Left kidney (tissue), 8 donors: ENCODE measurements around the gene CNTNAP2. TPM values are rescaled to one million over a fixed set of nuclear protein-coding genes. Genes with fewer than 3 reads are reported as not detected.
A peak's percentile ranks its signal among the peaks of the same experiment; 100 is the strongest.

Experiments
- DNase-seq: peaks from one replicate; pipeline ENCODE4 v3.0.0-alpha.2; 2013
- long read RNA-seq, 8 donors: transcript quantifications; one replicate each; lab custom pipeline, GENCODE V29; 2026
- polyA plus RNA-seq: library from polyadenylated mRNA; unstranded; fragments of 120-200 nt; gene quantifications from one replicate; pipeline ENCODE4 v1.2.1, GENCODE V29; 2013; ENCODE audit not compliant: insufficient read length

The CNTNAP2 gene
- polyA plus RNA-seq = 26.4 TPM
- long read RNA-seq, donor 1, full-length matches to known transcripts = 1 of 1 reads
- long read RNA-seq, donor 1, partial matches to known transcripts = 0 of 1 reads
- long read RNA-seq, donor 1, other reads (novel, unspliced or antisense) = 0 of 1 reads
- long read RNA-seq, donor 2, full-length matches to known transcripts = 1 of 1 reads
- long read RNA-seq, donor 2, partial matches to known transcripts = 0 of 1 reads
- long read RNA-seq, donor 2, other reads (novel, unspliced or antisense) = 0 of 1 reads
- long read RNA-seq, donor 3 = 0 reads
- long read RNA-seq, donor 4 = 0 reads
- long read RNA-seq, donor 5, full-length matches to known transcripts = 1 of 1 reads
- long read RNA-seq, donor 5, partial matches to known transcripts = 0 of 1 reads
- long read RNA-seq, donor 5, other reads (novel, unspliced or antisense) = 0 of 1 reads
- long read RNA-seq, donor 6 = 0 reads
- long read RNA-seq, donor 7, full-length matches to known transcripts = 2 of 2 reads
- long read RNA-seq, donor 7, partial matches to known transcripts = 0 of 2 reads
- long read RNA-seq, donor 7, other reads (novel, unspliced or antisense) = 0 of 2 reads
- long read RNA-seq, donor 8 = 0 reads

DNA sequence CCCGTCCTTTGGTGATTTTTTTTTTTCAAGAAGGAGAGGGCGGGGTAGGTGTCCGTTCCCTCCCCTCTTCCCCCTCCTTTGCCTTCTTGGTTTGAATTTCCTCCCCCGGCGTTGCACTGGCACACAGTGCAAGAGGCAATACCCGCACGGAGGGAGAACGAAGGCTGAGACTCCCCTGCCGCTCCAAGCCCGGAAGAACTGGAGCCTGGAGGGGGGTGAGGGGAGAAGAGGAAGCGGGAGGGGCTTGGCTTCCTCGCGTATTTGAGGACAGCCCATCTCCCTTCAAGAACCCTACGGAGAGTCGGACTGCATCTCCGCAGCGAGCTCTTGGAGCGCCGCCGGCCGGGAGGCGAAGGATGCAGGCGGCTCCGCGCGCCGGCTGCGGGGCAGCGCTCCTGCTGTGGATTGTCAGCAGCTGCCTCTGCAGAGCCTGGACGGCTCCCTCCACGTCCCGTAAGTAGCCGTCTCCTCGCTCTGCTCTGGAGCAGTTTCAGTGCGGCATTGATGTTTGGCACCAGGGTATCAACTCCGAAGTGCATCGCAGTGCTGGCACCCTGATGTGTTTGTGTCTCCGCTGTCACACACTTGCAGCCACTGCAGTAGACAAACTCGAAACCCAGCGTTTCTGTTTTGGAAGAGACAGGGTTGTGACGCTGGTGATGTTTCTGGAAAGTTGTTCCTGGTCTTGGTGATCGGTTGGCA is at the start of gene CNTNAP2:
TSS of gene CNTNAP2 (plus strand) at position 281 of the 702 bp plus-strand sequence. CDS start at position 357, 76 bp downstream.
- DNase-seq = peak; percentile 72

DNA sequence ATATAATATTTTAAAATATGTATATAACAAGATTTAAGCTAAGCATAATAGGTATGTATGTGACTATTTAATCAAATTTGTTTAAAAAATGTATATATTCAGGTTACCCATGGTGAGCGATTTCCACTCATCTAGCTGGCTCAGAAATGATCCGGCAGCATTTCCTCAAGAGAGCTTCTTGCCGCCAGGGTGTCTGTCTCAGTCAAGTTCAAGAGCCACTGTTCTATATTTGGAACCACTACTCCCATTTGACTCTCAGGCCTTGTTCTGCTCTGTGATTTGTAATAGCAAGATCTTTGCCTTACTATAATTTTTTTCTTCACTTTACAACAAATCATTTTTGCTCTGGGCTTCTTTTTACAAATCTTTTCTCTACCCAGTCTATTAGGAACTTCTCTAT is 48.7 kb upstream of the CNTNAP2 start:
- DNase-seq = no peak

DNA sequence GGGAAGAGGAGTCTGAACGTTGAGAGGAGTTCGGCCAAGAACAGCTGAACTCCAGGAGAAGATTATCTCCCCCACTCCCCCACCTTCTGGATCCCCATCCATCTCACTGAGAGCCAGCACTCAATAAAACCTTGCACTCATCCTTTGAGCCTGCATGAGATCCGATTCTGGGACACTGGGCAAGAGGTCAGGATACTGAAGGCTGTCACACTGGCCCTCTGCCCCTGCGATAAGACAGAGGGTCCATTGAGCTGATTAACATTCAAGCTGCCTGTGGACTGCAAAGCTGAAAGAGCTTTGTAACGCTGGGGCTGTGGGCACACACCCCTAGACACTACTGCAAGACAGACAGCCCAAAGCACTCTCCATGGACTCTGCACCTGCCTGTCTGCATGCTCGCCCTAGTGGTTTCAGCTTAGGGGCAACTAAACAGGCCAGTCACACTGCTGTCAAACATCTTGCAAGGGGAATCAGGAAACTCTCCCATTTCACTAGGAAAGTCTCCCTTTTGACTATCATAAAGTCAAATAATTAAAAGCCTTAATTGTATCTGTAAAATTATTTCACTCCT is 42.3 kb upstream of the CNTNAP2 start:
- DNase-seq = no peak

DNA sequence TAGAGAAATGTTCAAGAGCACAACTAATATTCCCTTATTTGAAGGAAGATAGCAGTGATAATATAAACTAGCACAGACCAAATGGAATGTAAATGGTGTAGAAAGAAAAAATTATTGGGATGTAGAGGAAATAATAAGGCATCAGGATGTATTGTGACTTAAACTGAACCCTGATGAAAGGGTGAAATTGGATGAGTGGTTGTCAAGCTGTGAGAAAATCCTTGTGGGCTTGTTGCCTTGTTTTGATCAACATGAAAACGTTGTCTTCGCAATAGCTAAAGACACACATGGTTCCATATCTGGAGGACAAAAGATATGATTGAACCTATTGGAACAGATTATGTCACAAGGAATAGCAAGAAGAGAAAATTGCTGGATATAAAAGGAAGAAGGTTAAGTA is 40.3 kb upstream of the CNTNAP2 start:
- DNase-seq = no peak

DNA sequence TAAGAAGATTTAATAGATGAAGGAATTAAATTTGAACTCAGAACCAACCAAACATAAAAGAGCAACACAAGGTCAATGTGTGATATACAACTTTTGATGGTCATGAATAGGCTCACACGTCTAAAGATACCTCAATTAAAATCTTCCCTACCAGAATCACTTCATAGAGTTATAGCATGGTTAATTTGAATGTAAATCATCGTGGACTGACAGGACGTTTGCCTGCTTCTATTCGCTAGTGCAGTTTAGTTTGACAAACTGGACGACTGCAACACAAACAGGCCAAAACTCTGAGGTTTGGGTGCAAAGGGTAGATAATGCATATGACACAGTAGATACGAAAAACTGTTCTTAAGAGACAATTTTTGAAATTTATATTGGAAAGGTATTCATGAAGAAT is 32.5 kb upstream of the CNTNAP2 start:
- DNase-seq = no peak

DNA sequence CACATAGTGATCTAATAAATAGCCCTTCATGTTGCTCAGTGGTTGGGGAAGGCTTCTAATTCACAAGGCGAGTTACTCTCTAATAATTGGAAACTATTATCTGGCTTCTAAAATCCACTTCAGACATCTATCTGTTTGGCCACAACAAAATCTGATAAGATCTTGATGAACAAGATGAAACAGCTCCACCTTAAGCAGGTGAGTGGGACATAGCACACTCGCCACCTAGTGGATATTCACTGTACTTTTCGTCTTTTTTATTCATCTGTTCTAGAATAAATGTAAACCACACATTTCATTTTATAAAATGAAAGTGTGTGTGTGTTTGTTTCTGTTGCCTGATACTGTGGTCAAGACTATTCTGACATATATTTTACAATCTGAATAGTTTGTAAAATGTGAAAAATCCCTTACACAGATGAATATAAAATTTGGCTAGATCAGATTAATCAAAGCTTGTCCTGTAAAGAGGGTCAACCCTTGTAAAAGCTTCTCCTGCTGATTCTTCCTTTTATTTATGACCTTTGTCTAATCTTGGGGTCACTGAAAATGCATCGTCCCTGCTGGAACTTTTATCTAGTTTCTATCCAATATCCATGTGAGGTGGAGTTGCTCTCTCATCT is 26.5 kb upstream of the CNTNAP2 start:
- DNase-seq = peak; percentile 31

DNA sequence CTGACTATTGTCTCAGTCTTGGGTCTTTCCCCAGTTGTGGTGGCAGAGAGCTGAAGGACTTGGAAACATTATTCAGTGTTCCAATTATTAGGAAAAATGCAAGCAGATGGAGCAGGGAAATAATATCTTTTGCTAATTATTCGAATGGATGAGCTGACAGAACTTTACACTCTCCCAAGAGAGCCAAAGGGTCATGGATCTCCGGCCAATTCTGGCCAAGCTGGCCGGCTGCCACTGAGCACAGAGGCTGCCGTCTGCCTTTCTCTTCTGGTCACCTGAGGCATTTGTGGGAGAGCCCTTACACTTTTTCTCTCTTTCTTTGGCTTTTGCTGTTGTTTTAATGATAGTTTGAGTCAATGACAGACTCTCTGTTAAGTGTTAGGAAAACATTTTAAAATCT is 22.2 kb upstream of the CNTNAP2 start:
- DNase-seq = no peak

DNA sequence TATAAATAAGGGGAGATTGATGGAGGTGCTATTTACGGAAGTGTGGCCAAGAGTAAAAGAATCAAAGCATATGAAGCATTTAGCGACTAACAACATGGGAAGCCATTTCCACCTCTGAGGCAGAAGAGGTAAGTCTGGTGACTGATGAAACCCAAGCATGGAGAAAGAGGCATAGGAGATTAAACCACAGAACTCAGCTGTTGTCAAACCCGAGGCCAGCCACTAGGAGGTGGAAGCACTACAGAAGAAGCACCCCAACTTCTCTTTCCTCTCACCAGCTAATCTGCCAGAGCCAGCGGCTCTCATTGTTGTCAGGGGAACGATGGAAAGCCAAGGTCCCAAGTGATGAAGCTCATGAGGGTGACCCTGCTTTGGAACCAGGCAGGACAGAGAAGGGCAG is 19.6 kb upstream of the CNTNAP2 start:
- DNase-seq = no peak

DNA sequence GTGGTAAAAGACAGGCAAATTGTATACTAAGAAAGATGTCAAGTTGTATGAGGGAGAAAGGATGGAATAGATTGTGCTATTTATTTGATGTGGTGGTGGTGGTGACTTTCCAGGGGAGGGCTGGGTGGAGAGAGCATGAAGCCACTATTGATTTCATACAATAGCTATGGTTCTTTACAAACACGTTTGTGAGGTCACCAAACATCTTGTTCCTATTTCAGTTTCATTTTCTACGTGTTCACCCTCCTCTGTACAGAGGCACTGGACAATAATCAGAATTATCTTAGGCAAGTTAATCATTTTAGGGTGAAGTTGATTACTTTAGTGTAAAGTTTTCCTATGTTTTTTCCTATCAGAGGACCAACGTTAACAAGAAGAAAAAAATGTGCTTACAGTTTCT is 10.3 kb upstream of the CNTNAP2 start:
- DNase-seq = no peak

DNA sequence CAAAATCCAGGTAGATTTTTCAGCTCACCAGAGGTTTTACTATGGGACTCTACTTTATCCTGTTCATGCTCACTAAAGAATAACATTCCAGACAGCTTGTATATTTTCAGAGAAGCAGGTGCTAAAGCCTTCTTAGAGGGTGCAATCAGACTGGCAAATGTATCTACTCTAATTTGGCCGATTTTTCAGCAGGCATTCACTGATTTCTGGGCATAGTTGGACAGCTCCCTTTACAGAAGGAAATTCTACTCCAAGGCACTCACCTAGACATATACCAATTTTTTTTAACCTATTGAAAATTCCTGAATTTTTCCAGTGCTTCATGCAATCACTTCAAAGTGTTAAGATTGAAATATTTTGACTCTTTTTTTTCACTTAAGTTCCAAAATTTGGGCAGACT is 3.8 kb upstream of the CNTNAP2 start:
- no peak for DNase-seq

DNA sequence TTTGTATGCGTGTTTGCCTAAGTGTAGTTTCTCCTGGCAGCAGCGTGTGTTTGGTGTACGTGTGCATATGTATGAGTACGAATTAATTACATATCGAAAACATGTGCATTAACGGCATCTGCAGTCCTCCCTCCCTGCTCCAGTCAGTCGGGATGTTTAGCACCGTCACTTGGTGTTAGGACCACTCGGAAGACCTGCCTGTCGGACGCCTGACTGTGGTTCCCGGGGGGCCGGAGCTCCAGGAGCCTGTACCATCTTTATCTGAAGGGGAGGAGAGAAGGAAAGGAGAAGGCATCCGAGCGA is 1.1 kb upstream of the CNTNAP2 start:
- no peak for DNase-seq

DNA sequence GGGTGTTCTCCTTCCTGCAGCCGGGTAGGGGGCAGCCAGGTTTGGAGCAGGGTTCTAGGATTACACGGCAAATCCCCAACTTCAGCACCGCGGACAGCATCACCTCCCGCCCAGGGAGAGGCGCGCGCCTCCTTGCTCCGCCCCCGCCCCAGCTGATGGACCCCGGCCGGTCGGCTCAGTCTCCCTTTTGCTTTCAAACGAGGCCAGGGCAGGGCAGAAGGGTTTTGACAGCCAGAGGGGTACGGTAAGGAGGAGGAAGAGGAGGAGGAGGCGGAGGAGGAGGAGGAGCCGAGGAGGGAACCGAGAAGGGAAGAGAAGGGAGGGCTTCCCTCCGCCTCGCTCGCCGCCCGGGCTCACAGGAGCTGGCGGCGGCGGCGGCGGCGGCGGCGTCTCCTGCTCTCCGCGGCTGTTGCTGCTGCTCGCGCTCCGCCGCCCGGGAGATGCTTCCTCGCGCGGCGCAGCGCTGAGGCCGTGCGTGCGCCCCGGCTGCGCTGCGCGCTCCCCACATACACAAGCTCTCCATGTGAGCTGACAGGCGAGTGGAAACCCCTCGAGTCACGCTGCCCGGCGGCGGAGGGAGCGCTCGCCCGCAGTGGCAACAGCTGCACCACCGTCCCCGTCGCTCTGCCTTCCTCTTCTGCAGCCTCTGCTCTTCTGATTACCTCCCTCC is 615 bp upstream of the CNTNAP2 start:
- DNase-seq = peak; percentile 95

DNA sequence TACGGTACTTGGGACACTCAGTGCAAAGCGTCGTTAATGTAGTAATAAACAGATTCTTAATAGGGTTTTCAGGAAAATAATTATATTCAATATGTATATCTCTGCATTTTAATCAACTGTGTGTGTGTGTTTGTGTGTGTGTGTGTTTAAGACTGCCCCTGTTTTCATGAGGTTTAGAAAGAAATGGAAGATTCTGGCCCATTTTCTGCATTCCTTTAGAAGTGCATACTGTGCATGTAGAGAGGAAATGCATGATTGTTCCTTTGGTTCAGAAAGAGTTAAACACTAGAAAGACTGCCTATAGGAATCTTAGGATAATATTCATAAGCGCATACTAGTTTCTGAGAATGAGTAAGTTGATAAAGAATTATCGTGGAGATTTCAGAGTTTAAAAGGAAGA is 975 bp downstream of the CNTNAP2 start:
- no peak for DNase-seq

DNA sequence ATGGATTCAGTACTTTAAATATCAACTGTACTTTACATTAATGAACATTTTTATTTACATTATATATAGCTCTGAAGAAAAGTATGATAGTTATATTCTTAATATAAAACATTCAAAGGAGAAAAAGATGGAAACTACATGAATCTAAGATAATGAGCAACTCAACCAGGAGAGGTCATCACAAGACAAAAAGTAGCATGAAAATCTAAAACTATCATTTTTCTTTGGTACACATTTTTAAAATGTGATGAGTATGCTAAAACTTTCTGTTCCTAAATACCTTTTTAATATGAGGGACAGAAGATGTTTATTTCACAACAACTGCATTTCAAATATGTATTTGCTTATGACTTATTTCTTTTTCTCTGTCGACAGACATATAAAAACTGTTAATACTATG is 2.4 kb downstream of the CNTNAP2 start:
- no peak for DNase-seq

DNA sequence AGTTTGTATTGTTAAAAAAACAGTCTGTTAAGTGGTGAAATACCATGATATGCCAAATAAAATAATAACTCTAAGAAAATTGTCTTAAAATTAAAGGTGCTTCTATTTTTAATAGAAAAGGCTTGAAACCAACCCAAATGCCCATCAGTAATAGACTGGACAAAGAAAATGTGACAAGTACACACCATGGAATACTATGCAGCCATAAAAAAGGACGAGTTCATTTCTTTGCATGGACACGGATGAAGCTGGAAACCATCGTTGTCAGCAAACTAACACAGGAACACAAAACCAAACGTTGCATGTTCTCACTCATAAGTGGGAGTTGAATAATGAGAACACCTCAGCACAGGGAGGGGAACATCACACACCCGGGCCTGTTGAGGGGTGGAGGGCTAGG is 7.1 kb downstream of the CNTNAP2 start:
- no peak for DNase-seq

DNA sequence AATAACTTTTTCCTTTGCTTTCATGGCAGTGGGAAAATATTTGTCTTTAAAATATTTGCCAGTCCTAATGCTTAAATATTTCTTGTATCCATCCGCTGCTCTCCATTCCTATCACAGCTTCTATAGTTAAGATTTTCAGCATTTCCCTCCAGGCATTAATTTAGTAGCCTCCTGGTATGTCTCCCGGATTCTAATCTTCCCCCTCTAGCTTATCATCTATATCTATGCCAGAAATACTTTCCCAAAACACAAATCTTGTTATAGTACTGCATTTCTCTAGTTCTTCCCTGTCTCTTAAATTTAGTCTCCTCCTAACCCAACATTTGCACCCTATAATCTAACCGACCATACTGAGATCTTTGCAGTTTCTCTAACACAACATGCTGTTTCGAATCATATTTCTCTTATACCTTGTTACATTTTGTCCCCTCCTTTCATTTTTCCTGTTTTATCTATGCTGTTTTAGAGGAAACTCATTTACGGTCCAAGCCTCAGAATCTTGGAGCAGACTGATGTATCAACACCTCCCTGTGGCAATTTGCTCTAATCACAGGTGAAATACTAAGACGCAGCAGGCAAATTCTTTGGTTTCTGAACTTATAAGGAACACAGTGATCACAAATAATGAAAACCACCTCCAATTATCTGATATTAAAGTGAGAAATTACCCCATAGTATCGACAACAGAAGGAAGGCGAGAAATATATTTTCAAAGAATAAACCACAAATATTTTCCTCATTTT is 10.3 kb downstream of the CNTNAP2 start:
- DNase-seq = no peak

DNA sequence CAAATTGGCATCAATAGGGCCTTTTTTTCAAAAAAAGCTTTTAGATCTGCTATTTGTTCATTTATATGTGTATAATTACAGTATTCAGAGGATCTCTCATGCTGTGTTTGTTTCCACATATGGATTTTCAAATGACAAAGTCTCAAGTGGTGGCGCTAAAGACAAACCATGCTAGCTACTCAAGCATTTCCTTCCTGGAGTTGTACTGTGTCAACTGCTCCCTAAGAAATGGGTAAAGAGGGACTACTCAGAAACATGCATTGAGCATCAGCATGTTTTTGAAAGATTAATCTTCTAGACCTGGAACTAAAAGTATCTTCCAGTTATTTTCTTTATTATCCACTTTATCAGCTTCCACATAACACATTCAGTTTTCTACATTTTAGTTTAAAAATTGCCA is 12.7 kb downstream of the CNTNAP2 start:
- DNase-seq = peak; percentile 24

DNA sequence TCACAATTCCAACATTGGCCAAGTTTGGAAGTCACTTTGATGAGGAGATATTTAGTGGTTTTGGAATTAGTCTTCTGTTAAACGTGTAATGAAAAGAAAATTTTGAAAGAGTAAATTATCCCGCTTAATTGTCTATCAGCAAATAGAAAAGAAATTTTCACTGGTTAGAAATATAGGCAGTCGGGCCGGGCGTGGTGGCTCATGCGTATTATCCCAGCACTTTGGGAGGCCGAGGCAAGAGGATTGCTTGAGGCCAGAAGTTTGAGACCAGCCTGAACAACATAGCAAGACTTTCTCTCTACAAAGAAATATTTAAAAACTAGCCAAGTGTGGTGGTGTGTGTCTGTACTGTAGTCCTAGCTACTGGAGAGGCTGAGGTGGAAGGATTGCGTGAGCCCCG is 13.4 kb downstream of the CNTNAP2 start:
- DNase-seq = no peak

DNA sequence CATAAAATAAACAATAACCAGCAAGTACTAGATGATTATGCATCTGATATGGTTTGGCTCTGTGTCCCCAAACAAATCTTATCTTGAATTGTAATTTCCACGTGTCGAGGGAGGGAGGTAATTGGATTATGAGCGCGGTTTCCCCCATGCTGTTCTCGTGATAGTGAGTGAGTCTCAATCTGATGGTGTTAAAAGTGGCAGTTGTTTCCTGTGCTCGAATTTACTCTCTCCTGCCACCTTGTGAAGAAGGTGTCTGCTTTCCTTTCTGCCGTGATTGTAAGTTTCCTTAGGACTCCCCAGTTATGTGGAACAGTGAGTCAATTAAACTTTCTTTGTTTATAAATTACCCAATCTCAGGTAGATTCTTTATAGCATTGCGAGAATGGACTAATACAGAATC is 15.1 kb downstream of the CNTNAP2 start:
- DNase-seq = no peak

DNA sequence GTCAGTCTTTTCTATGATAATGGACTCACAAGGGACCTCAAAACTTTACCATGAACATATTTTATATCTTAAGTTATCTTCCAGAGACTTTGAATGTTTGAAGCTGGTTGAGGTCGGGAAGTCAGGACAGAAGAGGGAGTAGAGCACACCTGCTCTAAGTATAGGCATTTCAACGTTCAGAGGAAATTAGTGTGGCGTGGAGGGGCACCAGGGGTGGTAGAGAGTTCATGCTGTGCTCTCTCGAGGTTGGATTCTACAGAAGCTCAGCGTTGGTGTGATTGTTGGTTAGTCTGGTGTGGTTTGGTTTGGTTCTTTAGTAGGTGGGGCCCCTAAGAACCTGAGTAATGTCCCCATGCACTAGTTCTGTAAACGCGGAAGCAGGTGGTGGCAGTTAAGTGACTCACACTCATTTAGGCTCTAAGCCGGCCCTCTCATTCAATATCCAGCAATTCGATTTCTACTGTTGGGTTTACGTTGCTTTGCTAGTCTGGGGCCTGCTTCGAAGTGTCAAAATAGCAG is 19.8 kb downstream of the CNTNAP2 start:
- DNase-seq = no peak

DNA sequence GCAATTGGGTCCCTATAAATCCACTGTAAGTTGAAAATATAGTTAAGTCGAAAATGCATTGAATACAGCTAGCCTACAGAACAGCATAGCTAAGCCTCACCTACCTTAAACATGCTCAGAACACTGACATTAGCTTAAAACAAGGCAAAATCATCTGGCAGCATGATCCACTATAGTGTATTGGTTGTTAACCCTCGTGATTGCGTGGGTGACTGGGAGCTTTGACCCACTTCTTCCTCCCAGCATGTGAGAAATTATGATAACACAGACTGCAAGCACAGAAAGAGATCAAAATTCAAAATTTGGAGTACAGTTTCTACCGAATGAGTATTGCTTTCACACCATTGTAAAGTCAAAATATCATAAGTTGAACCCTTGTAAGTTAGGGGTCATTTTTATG is 22.3 kb downstream of the CNTNAP2 start:
- DNase-seq = no peak
